ENCODE results near the gene DOK4.

Gene DOK4

GRCh38 chr16:57513371-57514102 lies 27.2 kb upstream of the DOK4 start:
- H3K4me2 ChIP-seq (ENCODE audit: low read length), result no peak overlapping the region
- H3K9me3 ChIP-seq (ENCODE audit: control insufficient read depth, low read length), result no peaks in the 10 kb centered on the region
- no peaks in the 10 kb centered on the region for H3K36me3 ChIP-seq (ENCODE audit: control insufficient read depth, insufficient read depth, low read length)
- H3K79me2 ChIP-seq, result no peaks in the 10 kb centered on the region
- H3K27me3 ChIP-seq (ENCODE audit: control insufficient read depth, insufficient read depth, low read length), result no peaks in the 10 kb centered on the region
- H3K4me3 ChIP-seq (ENCODE audit: low read depth, low read length), result no peak overlapping the region
- no peaks in the 10 kb centered on the region for H3K4me1 ChIP-seq
- TF ChIP-seq, protein P1, sequence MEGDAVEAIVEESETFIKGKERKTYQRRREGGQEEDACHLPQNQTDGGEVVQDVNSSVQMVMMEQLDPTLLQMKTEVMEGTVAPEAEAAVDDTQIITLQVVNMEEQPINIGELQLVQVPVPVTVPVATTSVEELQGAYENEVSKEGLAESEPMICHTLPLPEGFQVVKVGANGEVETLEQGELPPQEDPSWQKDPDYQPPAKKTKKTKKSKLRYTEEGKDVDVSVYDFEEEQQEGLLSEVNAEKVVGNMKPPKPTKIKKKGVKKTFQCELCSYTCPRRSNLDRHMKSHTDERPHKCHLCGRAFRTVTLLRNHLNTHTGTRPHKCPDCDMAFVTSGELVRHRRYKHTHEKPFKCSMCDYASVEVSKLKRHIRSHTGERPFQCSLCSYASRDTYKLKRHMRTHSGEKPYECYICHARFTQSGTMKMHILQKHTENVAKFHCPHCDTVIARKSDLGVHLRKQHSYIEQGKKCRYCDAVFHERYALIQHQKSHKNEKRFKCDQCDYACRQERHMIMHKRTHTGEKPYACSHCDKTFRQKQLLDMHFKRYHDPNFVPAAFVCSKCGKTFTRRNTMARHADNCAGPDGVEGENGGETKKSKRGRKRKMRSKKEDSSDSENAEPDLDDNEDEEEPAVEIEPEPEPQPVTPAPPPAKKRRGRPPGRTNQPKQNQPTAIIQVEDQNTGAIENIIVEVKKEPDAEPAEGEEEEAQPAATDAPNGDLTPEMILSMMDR (IDR thresholded peaks at IDR 0.05), result no peak
- no peak overlapping the region for H3K9ac ChIP-seq
- H3K27ac ChIP-seq, result no peak overlapping the region
- H2AFZ ChIP-seq, result no peak overlapping the region

GRCh38 chr16:57512296-57513001 lies 26.2 kb upstream of the DOK4 start:
- no peak overlapping the region for H3K4me2 ChIP-seq (ENCODE audit: low read length)
- H3K36me3 ChIP-seq (ENCODE audit: control insufficient read depth, insufficient read depth, low read length), result no peaks in the 10 kb centered on the region
- no peaks in the 10 kb centered on the region for H3K79me2 ChIP-seq
- no peak overlapping the region for H2AFZ ChIP-seq
- no peaks in the 10 kb centered on the region for H3K4me1 ChIP-seq
- no peaks in the 10 kb centered on the region for H3K9me3 ChIP-seq (ENCODE audit: control insufficient read depth, low read length)
- no peak overlapping the region for H3K4me3 ChIP-seq (ENCODE audit: low read depth, low read length)
- TF ChIP-seq, protein P1 (IDR thresholded peaks at IDR 0.05), result no peak
- no peaks in the 10 kb centered on the region for H3K27me3 ChIP-seq (ENCODE audit: control insufficient read depth, insufficient read depth, low read length)
- no peak overlapping the region for H3K27ac ChIP-seq
- H3K9ac ChIP-seq, result no peak overlapping the region

GRCh38 chr16:57510016-57510871 lies 24.0 kb upstream of the DOK4 start:
- Histone ChIP-seq H3K4me3 (ENCODE audit: low read depth, low read length) (no peak overlapping the region), H2AFZ (no peak overlapping the region), H3K36me3 (ENCODE audit: control insufficient read depth, insufficient read depth, low read length) (no peaks in the 10 kb centered on the region), H3K4me2 (ENCODE audit: low read length) (no peak overlapping the region), H3K27me3 (ENCODE audit: control insufficient read depth, insufficient read depth, low read length) (no peaks in the 10 kb centered on the region), H3K9me3 (ENCODE audit: control insufficient read depth, low read length) (no peaks in the 10 kb centered on the region), H3K4me1 (peaks cover 4% of the 10 kb centered on the region), H3K27ac (no peak overlapping the region), H3K79me2 (no peaks in the 10 kb centered on the region), H3K9ac (no peak overlapping the region)
- TF ChIP-seq, protein P1 (IDR thresholded peaks at IDR 0.05), result no peak

GRCh38 chr16:57509231-57509923 lies 23.1 kb upstream of the DOK4 start:
- peaks cover 11% of the 10 kb centered on the region for H3K4me1 ChIP-seq
- H3K9me3 ChIP-seq (ENCODE audit: control insufficient read depth, low read length), result no peaks in the 10 kb centered on the region
- no peaks in the 10 kb centered on the region for H3K36me3 ChIP-seq (ENCODE audit: control insufficient read depth, insufficient read depth, low read length)
- H2AFZ ChIP-seq, result no peak overlapping the region
- H3K4me2 ChIP-seq (ENCODE audit: low read length), result no peak overlapping the region
- H3K9ac ChIP-seq, result no peak overlapping the region
- H3K27me3 ChIP-seq (ENCODE audit: control insufficient read depth, insufficient read depth, low read length), result no peaks in the 10 kb centered on the region
- TF ChIP-seq, protein P1 (IDR thresholded peaks at IDR 0.05), result no peak
- no peak overlapping the region for H3K4me3 ChIP-seq (ENCODE audit: low read depth, low read length)
- no peaks in the 10 kb centered on the region for H3K79me2 ChIP-seq
- H3K27ac ChIP-seq, result no peak overlapping the region
